Keratinocyte (primary cell): ENCODE data around the gene EVPLL. TPM values are rescaled to one million over a fixed set of nuclear protein-coding genes. Genes with fewer than 3 reads are reported as not detected.

Experiments used
- DNase-seq: peaks from one replicate; pipeline ENCODE4 v3.0.0-alpha.2; 2011; ENCODE audit warnings: low read depth, missing footprints, low spot score
- FAIRE-seq: peaks from 2 replicates; lab custom pipeline; 2011; peaks lifted over from hg19 to GRCh38; lab: Jason Lieb, UNC
- H2AFZ ChIP-seq: 2 replicates; pipeline ENCODE4 v1.6.0; 2012; ENCODE audit warnings: low read length, control low read depth, inconsistent platforms; ENCODE audit not compliant: control insufficient read depth
- H3K27ac ChIP-seq: 2 replicates; pipeline ENCODE4 v1.5.1; 2011; ENCODE audit warnings: low read length; ENCODE audit not compliant: control insufficient read depth, insufficient read depth
- H3K27me3 ChIP-seq: 3 replicates; pipeline ENCODE4 v1.6.0; 2011; ENCODE audit warnings: low read length; ENCODE audit not compliant: control insufficient read depth, insufficient read depth; ENCODE audit errors: extremely low read depth
- H3K36me3 ChIP-seq, 2 experiments: 2 replicates in 1 of 2; 3 replicates in 1 of 2; pipeline ENCODE4 v1.5.1; 2011; ENCODE audit warnings: low read length in 2 of 2, mild to moderate bottlenecking in 1 of 2; ENCODE audit not compliant: control insufficient read depth in 2 of 2, insufficient read depth in 2 of 2; ENCODE audit errors: extremely low read depth in 1 of 2
- H3K4me1 ChIP-seq: 3 replicates; pipeline ENCODE4 v1.5.1; 2011; ENCODE audit warnings: low read length; ENCODE audit not compliant: control insufficient read depth, insufficient read depth; ENCODE audit errors: extremely low read depth
- H3K4me2 ChIP-seq: 3 replicates; pipeline ENCODE4 v1.6.0; 2011; ENCODE audit warnings: low read depth, low read length; ENCODE audit not compliant: control insufficient read depth, insufficient read depth; ENCODE audit errors: extremely low read depth
- H3K4me3 ChIP-seq, 3 experiments: fragments of 200-600 bp in 1 of 3; sonication (generic) in 1 of 3; 2 replicates in 2 of 3; 3 replicates in 1 of 3; pipeline ENCODE4 v1.5.1; 2011 to 2016; ENCODE audit warnings: low read length in 3 of 3, mild to moderate bottlenecking in 3 of 3, control low read depth in 2 of 3, inconsistent platforms in 1 of 3, low read depth in 1 of 3, mixed read lengths in 1 of 3, mixed run types in 1 of 3, moderate library complexity in 1 of 3; ENCODE audit not compliant: control insufficient read depth in 2 of 3, insufficient read depth in 2 of 3; ENCODE audit errors: extremely low read depth in 1 of 3
- H3K79me2 ChIP-seq: 2 replicates; pipeline ENCODE4 v1.6.0; 2012; ENCODE audit warnings: low read length; ENCODE audit not compliant: control insufficient read depth, insufficient read depth
- H3K9ac ChIP-seq: 3 replicates; pipeline ENCODE4 v1.6.0; 2011; ENCODE audit warnings: low read length; ENCODE audit not compliant: control insufficient read depth, insufficient read depth; ENCODE audit errors: extremely low read depth
- H3K9me1 ChIP-seq: 3 replicates; pipeline ENCODE4 v1.6.0; 2011; ENCODE audit warnings: low read length; ENCODE audit not compliant: control insufficient read depth, insufficient read depth; ENCODE audit errors: extremely low read depth
- H3K9me3 ChIP-seq: 2 replicates; pipeline ENCODE4 v1.5.1; 2012; ENCODE audit warnings: low read depth, low read length; ENCODE audit not compliant: control insufficient read depth
- H4K20me1 ChIP-seq: 3 replicates; pipeline ENCODE4 v1.6.0; 2011; ENCODE audit warnings: low read length; ENCODE audit not compliant: control insufficient read depth, insufficient read depth; ENCODE audit errors: extremely low read depth
- CTCF ChIP-seq, 3 experiments: IDR thresholded peaks in 1 of 3; conservative IDR thresholded peaks in 1 of 3; optimal IDR thresholded peaks in 1 of 3; 2 replicates in 2 of 3; 3 replicates in 1 of 3; pipeline versions ENCODE3 to v1.5.1; 2011; ENCODE audit warnings: low read length in 3 of 3, mild to moderate bottlenecking in 3 of 3, moderate library complexity in 2 of 3, control low read depth in 1 of 3, inconsistent platforms in 1 of 3; ENCODE audit not compliant: insufficient read depth in 2 of 3; ENCODE audit errors: extremely low read depth in 1 of 3
- EZH2 ChIP-seq: IDR thresholded peaks from one replicate; pipeline ENCODE4 v1.6.1; 2012; ENCODE audit warnings: inconsistent platforms, mild to moderate bottlenecking, low read length, moderate library complexity
- dilution Hi-C: fragments of 300-500 bp; cut with MboI; formaldehyde crosslinking; loops from one replicate; pipeline ENCODE4 v1.7.0; 2020; ENCODE audit warnings: low sequenced_read_pairs; ENCODE audit not compliant: extremely low pct_ligation_motif_present
- polyA plus RNA-seq, 5 experiments: library from polyadenylated mRNA; depleted of rRNA in 3 of 5; stranded (reverse) in 3 of 5; stranded (forward) in 1 of 5; unstranded in 1 of 5; fragments of >200 nt; gene quantifications; 1 replicate in 1 of 5; 2 replicates in 3 of 5; 3 replicates in 1 of 5; pipeline versions ENCODE4 v1.2.1 to v1.2.3, GENCODE V29; 2011 to 2012; ENCODE audit warnings: missing spikeins in 2 of 5, low read depth in 1 of 5, low replicate concordance in 1 of 5

EVPLL gene
- polyA plus RNA-seq, 1 donor (not counting 4 experiments of a cell fraction or from before 2014, with no cell fraction given): 0.31 TPM

GRCh38 chr17:18381158-18381952 is 3.8 kb downstream of the EVPLL start:
- H3K9me3 ChIP-seq: no peaks in the 10 kb centered on the region
- no peaks in the 10 kb centered on the region for H4K20me1 ChIP-seq
- H3K9me1 ChIP-seq: no peaks in the 10 kb centered on the region
- TF ChIP-seq EZH2 (no peak), CTCF (optimal IDR thresholded peaks at IDR 0.05 in 1 of 3, IDR thresholded peaks at IDR 0.05 in 1 of 3, conservative IDR thresholded peaks at IDR 0.05 in 1 of 3; ENCODE audit: extremely low read depth in 1 of 3, insufficient read depth in 2 of 3, low read length in 3 of 3) (no peak)
- H3K27me3 ChIP-seq: peaks cover 28% of the 10 kb centered on the region
- H2AFZ ChIP-seq: no peak overlapping the region
- FAIRE-seq: no peak
- no peak overlapping the region for H3K9ac ChIP-seq
- no peaks in the 10 kb centered on the region for H3K79me2 ChIP-seq
- H3K4me3 ChIP-seq: no peak overlapping the region
- DNase-seq: no peak
- H3K27ac ChIP-seq: no peak overlapping the region
- no peak overlapping the region for H3K4me2 ChIP-seq
- H3K36me3 ChIP-seq: no peaks in the 10 kb centered on the region
- peaks cover 19% of the 10 kb centered on the region for H3K4me1 ChIP-seq
- dilution Hi-C loops: no loop called here

DNA sequence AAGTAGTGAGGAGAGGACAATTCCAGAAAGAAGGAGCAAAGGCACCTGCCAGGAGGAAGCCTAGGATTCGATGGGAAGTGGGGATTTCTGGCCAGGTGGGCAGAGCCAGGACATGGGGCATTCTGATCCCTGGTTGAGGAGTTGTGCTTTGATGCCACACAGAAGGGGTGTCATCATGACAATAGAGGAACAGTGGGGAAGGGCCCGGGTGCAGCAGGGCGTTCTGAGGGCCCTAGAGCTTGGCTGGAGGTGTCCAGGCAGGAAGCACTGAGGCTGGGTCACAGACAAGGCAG is 4.3 kb downstream of the EVPLL start:
- H4K20me1 ChIP-seq: no peaks in the 10 kb centered on the region
- H3K9me3 ChIP-seq: no peaks in the 10 kb centered on the region
- H3K27ac ChIP-seq: no peak overlapping the region
- H3K9me1 ChIP-seq: no peaks in the 10 kb centered on the region
- dilution Hi-C loops: no loop called here
- no peak for TF ChIP-seq EZH2
- TF ChIP-seq CTCF (optimal IDR thresholded peaks at IDR 0.05 in 1 of 3, IDR thresholded peaks at IDR 0.05 in 1 of 3, conservative IDR thresholded peaks at IDR 0.05 in 1 of 3; ENCODE audit: extremely low read depth in 1 of 3, insufficient read depth in 2 of 3, low read length in 3 of 3): no peak
- no peak overlapping the region for H2AFZ ChIP-seq
- no peak for DNase-seq
- H3K4me2 ChIP-seq: no peak overlapping the region
- H3K4me1 ChIP-seq: peaks cover 19% of the 10 kb centered on the region
- no peaks in the 10 kb centered on the region for H3K36me3 ChIP-seq
- peak; percentile 29 for FAIRE-seq
- H3K27me3 ChIP-seq: peaks cover 28% of the 10 kb centered on the region
- no peak overlapping the region for H3K9ac ChIP-seq
- no peak overlapping the region for H3K4me3 ChIP-seq
- H3K79me2 ChIP-seq: no peaks in the 10 kb centered on the region
